GM18526 (cell line): ENCODE measurements around the gene CASZ1.

Experiments
- POLR2A ChIP-seq: IDR thresholded peaks from 3 replicates; pipeline ENCODE4 v1.6.1; 2011; ENCODE audit not compliant: insufficient read length; ENCODE audit errors: extremely low read depth

Gene CASZ1

DNA sequence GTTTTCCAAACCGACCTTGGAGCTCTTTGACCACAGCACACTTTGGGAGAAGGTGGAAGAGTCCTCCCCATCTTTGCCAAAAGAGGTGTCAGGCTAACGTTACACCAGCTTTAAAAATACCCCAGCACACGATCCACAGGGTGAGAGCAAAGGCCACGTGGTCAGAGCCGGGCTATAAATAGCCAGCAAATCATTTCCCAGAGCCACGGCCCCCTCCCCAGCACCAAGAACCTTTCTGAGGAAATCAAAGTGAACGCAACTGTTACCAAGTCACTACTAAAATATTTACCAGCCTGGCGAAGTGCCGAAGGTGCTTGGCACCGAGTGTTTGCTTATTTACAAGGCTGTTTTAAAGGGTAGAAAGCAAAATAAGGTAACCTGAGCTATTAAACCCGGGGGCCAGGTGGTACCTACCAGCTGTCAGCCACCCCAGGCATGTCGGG, 72.4 kb downstream of the CASZ1 start:
- TF ChIP-seq POLR2A = no peak

GRCh38 chr1:10723317-10723716, 73.1 kb downstream of the CASZ1 start:
- TF ChIP-seq POLR2A = no peak

DNA sequence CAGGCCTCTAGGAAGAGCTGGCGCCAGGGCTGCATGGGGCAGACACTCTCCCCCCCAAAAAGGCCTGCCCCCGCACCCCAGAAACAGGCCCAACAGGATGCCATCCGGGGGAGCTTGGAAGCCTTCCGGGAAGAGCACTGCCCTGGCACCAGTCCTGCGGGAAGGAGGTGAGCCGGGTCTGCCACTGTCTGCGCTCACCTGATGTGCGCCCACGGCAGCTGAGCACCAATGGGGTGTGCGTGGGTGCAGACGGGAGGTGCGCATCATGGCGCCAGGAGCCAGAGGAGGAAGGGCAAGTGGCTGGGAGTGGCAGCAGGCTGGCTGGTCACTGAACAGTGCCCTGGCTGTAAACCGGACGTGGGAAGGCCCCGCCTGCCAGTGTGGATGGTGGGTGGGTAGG, 73.6 kb downstream of the CASZ1 start:
- no peak for TF ChIP-seq POLR2A

DNA sequence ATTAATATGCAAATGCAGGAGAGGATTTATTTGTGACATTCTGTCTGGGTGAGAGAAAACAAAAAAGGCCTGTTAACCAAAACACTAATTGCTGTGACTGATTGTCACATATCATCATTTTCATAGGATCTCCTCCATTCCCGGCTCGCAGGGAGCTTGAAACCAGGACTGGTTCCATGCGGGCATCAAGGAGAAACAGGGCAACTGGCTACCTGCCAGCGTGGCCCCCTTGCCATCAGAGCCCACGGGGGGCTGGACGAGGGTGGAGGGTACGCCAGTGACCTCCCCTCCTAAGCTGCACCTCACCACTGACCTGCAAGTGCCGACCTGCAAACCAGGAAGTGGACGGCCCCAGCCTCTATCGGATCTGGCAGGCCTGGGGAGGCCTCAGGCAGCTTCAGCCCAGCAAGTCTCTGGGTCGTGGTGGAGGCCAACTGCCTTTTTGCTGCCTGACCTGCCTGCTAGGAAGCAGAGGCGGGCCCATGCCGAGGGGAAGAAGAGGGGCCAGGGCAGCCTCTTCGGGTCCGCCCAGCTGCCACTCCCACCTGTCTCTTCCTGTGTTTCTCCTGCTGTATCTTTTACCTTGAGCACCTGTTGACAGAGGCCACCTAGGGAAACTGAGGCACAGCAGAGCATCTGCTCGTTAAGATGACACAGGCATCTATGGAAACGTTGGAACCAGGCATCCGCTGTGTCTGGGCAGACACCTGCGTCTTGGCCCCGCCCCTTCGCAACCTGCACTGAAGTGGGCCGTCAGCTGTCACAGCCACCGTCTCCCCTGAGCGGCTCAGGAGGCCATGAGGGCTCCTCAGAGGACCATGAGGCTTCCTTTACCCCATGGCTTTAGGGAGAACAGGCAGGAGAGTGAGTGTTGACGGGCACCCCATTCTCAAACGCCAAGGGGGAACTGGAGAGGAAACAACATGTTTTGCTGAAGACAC, 74.8 kb downstream of the CASZ1 start:
- TF ChIP-seq POLR2A = no peak

GRCh38 chr1:10720635-10721034, 75.8 kb downstream of the CASZ1 start:
- TF ChIP-seq POLR2A = no peak

DNA sequence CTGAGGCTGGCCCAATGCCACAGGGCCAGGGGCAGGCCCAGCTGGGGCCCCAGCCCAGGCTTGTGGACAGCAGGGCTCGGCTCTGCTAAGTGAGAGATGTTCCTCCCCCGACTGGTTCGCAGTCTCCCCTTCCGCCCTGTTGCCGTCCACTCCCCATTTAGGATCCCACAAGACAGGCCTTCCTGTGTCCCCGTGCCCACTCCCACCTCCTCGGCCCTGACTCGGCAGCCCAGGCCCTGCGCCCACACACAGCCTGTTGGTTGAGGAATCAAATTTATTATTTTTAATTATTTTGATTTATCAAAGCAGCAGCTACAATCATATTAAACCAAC, 78.4 kb downstream of the CASZ1 start:
- no peak for TF ChIP-seq POLR2A

DNA sequence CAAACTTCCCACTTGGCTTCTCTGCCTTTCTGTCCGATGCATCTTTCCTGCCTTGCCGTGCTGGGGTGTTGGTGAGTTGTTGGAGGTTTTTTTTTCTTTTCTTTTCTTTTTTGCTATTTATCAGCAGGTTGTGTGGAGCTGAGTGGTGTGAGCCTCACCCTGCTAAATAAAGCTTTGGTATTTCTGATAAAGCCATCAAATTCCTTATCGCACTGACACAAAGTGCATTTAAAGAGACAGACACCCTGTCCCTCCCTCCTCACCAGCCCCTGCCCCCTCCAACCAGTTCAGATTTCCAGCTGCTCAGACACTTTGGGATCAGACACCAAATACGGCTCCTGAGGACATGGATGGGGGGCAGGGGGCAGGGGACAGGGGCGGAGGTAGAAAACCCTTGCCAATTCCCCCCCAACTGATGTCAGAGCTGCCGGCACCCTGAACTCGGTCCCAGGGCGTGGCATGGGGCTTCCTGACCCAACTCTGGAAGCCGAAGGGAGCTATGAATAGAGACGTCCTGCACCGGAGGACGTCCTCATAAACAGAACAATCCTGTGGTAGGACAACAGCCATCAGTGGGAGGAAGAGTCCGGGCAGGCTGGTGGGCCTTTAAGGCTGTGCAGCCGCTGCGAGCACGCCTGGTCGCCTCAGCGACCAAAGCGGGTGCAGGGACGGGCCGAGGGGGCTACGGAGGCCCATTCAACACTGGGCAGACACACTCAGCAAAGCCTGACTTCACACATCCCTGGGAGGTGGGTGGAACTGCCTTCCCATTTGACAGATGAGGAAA, 79.0 kb downstream of the CASZ1 start:
- TF ChIP-seq POLR2A = no peak

DNA sequence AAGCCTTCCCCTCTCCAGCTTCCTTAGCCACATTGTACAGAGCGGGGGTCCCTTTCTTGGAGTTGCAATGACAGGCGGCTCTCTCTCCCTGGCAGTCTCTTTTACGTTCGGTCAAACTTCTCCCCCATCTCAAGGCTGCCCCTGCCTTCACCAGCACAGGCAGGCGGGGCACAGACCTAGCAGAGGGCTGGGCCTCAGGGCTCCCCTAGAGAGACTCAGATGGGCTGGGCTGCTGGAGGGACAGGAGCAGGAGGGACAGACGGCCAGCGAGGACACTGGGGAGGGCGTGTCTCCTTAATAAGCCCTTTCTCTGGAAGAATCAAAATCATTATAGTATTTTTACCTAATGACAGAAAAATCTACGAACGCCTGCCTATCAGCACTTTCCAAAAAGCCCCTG, 79.6 kb downstream of the CASZ1 start:
- no peak for TF ChIP-seq POLR2A

- TF ChIP-seq POLR2A = no peak
Observed at GRCh38 chr1:10714337-10715114, 81.9 kb downstream of the CASZ1 start.

GRCh38 chr1:10713614-10714013, 82.8 kb downstream of the CASZ1 start:
- no peak for TF ChIP-seq POLR2A

- TF ChIP-seq POLR2A = no peak
Observed at GRCh38 chr1:10712568-10713362, 83.7 kb downstream of the CASZ1 start.

DNA sequence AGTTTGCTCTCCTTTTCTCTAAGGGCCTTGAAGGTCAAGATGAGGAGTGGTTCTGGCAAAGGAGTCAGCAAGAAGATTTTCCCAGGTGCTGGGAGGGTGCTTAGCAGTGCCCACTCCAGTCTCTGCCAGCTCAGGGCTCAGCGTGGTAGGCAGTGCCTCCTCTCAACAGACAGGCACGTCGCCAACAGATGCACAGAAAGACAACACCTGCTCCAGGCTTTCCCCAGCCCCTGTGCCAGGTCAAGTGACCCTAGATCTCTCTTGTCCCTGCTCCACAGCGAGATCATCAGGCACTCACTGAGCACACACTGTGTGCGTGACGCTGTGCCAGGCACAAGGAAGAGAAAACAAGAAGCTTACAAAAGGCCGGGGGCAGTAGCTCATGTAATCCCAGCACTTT, 86.0 kb downstream of the CASZ1 start:
- TF ChIP-seq POLR2A = no peak

DNA sequence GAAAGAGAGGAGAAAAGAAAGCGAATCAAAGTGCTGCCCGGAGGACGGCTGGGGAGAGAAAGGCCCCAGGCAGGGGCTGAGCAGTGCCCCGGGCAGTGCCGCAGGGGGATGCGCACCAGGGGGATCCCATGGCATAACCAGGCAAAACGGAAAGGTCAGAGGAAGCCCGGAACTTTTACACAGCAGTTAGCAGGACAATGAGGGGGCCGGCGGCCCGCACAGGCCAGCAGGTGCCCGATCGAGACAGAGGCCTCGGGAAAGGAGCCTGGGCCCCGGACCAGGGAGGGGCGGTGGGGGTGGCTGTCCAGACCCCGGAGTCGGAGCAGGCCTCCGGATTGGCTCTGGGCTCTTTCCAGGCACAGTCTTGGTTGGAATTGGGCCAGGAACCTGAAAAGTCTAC, 86.8 kb downstream of the CASZ1 start:
- TF ChIP-seq POLR2A = no peak

DNA sequence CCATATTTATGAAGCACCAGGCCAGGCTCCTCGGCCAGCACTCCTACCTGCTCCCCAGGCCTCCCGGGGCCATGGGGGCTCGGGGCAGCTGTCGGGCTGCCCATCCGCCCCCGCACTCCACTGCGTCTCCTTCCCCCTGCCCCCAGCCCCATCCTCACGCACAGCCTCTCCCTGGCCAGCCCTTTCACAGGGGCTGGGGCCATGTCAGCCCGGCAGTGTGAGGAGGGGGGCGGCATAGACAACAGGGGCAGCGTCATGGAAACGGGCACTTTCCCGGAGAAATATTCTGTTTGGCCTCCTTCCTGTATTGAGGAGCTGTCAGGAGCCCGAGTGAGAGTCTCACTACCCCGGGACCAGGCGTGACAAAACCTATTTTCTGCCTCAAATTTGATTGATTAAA, 87.3 kb downstream of the CASZ1 start:
- no peak for TF ChIP-seq POLR2A

GRCh38 chr1:10708757-10709156, 87.7 kb downstream of the CASZ1 start:
- no peak for TF ChIP-seq POLR2A
